ENCODE data around the gene CASKIN1.

CASKIN1 gene

GRCh38 chr16:2194852-2195321, 1.5 kb downstream of the CASKIN1 start:
- peak; percentile 88 for DNase-seq (ENCODE audit: low spot score)

- DNase-seq (ENCODE audit: low spot score): no peak
Measured at GRCh38 chr16:2194166-2194834, 2.1 kb downstream of the CASKIN1 start.

GRCh38 chr16:2191446-2191706, 5.0 kb downstream of the CASKIN1 start:
- no peak for DNase-seq (ENCODE audit: low spot score)

GRCh38 chr16:2190659-2191445, 5.6 kb downstream of the CASKIN1 start:
- DNase-seq (ENCODE audit: low spot score): no peak

GRCh38 chr16:2190002-2190658, 6.3 kb downstream of the CASKIN1 start:
- no peak for DNase-seq (ENCODE audit: low spot score)

- DNase-seq (ENCODE audit: low spot score): no peak
Measured at GRCh38 chr16:2189252-2189893, 7.0 kb downstream of the CASKIN1 start.

- DNase-seq (ENCODE audit: low spot score): no peak
Measured at GRCh38 chr16:2188395-2188794, 8.0 kb downstream of the CASKIN1 start.

GRCh38 chr16:2187212-2187611, 9.2 kb downstream of the CASKIN1 start:
- DNase-seq (ENCODE audit: low spot score): no peak

- no peak for DNase-seq (ENCODE audit: low spot score)
Measured at GRCh38 chr16:2186505-2186904, 9.9 kb downstream of the CASKIN1 start.

- DNase-seq (ENCODE audit: low spot score): no peak
Measured at GRCh38 chr16:2186064-2186463, 10.3 kb downstream of the CASKIN1 start.

GRCh38 chr16:2184962-2185361, 11.4 kb downstream of the CASKIN1 start:
- DNase-seq (ENCODE audit: low spot score): no peak

- no peak for DNase-seq (ENCODE audit: low spot score)
Measured at GRCh38 chr16:2184346-2184745, 12.1 kb downstream of the CASKIN1 start.

GRCh38 chr16:2183671-2184070, 12.7 kb downstream of the CASKIN1 start:
- DNase-seq (ENCODE audit: low spot score): no peak

GRCh38 chr16:2181952-2182351, 14.5 kb downstream of the CASKIN1 start:
- DNase-seq (ENCODE audit: low spot score): no peak

- DNase-seq (ENCODE audit: low spot score): no peak
Measured at GRCh38 chr16:2180962-2181923, 15.2 kb downstream of the CASKIN1 start.

- DNase-seq (ENCODE audit: low spot score): no peak
Measured at GRCh38 chr16:2180461-2180860, 15.9 kb downstream of the CASKIN1 start.

GRCh38 chr16:2179576-2179975, 16.8 kb downstream of the CASKIN1 start:
- no peak for DNase-seq (ENCODE audit: low spot score)

GRCh38 chr16:2179107-2179501, 17.3 kb downstream of the CASKIN1 start:
- no peak for DNase-seq (ENCODE audit: low spot score)

GRCh38 chr16:2178321-2179106, 17.9 kb downstream of the CASKIN1 start:
- no peak for DNase-seq (ENCODE audit: low spot score)

GRCh38 chr16:2177561-2177960, 18.8 kb downstream of the CASKIN1 start:
- no peak for DNase-seq (ENCODE audit: low spot score)

GRCh38 chr16:2177101-2177500, 19.3 kb downstream of the CASKIN1 start:
- no peak for DNase-seq (ENCODE audit: low spot score)

All from cerebellar cortex (tissue), 1 donor.